Activated T-helper 1 cell treated with anti-CD3 and anti-CD28 coated beads, Interleukin-12 subunit alpha, Interleukin-12 subunit beta, Interleukin-2, Interleukin-4 antibody, amounts not matched to agents 30 ng/mL and 10 ng/mL and 1 ng/mL, durations not matched to agents 14 hours and 24 hours and 36 hours (primary cell): ENCODE data around the gene SDK2. TPM values are rescaled to one million over a fixed set of nuclear protein-coding genes. Genes with fewer than 3 reads are reported as not detected.

Experiments used
- DNase-seq: peaks from one replicate; pipeline ENCODE4 v3.0.0; 2021; ENCODE audit warnings: low spot score
- H3K27ac Mint-ChIP-seq: one replicate; pipeline ENCODE4 v1.8.0; 2021; ENCODE audit warnings: mild to moderate bottlenecking, mixed read lengths
- H3K27me3 Mint-ChIP-seq: one replicate; pipeline ENCODE4 v1.8.0; 2022; ENCODE audit warnings: mild to moderate bottlenecking, moderate library complexity, mixed read lengths; ENCODE audit not compliant: insufficient read depth
- H3K36me3 Mint-ChIP-seq: one replicate; pipeline ENCODE4 v1.8.0; 2021; ENCODE audit warnings: low read depth, mixed read lengths
- H3K4me1 Mint-ChIP-seq: one replicate; pipeline ENCODE4 v1.8.0; 2021; ENCODE audit warnings: low read depth, mixed read lengths
- H3K4me3 Mint-ChIP-seq: one replicate; pipeline ENCODE4 v1.8.0; 2021; ENCODE audit warnings: mild to moderate bottlenecking, moderate library complexity, mixed read lengths
- H3K9me3 Mint-ChIP-seq: one replicate; pipeline ENCODE4 v1.8.0; 2021; ENCODE audit warnings: mixed read lengths
- intact Hi-C: fragments of 100-400 bp; cut with micrococcal nuclease; formaldehyde crosslinking; loops from one replicate; pipeline ENCODE4 v1.15.1; 2024
- total RNA-seq: library from RNA; stranded (reverse); gene quantifications from 2 replicates; pipeline ENCODE4 v1.2.3, GENCODE V29; 2022

SDK2 gene
- total RNA-seq, 1 donor from 2014 or later: 0.44 TPM

- peaks cover 29% of the 10 kb centered on the region for H3K27me3 Mint-ChIP-seq
- DNase-seq: no peak
- H3K27ac Mint-ChIP-seq: no peak overlapping the region
- intact Hi-C loops: no loop called here
- H3K36me3 Mint-ChIP-seq: no peaks in the 10 kb centered on the region
- H3K4me3 Mint-ChIP-seq: no peak overlapping the region
- no peaks in the 10 kb centered on the region for H3K9me3 Mint-ChIP-seq
- peaks cover 9% of the 10 kb centered on the region for H3K4me1 Mint-ChIP-seq
Measured at GRCh38 chr17:73639932-73640331, 4.3 kb downstream of the SDK2 start.

- Mint-ChIP-seq H3K4me1 (peaks cover 9% of the 10 kb centered on the region), H3K4me3 (no peak overlapping the region), H3K27ac (no peak overlapping the region), H3K27me3 (peaks cover 29% of the 10 kb centered on the region), H3K36me3 (no peaks in the 10 kb centered on the region), H3K9me3 (no peaks in the 10 kb centered on the region)
- no peak for DNase-seq
- intact Hi-C loops: no loop called here
Measured at GRCh38 chr17:73639322-73639721, 4.9 kb downstream of the SDK2 start.

- Mint-ChIP-seq H3K4me1 (peaks cover 9% of the 10 kb centered on the region), H3K4me3 (no peak overlapping the region), H3K9me3 (no peaks in the 10 kb centered on the region), H3K27ac (no peak overlapping the region), H3K36me3 (no peaks in the 10 kb centered on the region), H3K27me3 (peaks cover 26% of the 10 kb centered on the region)
- intact Hi-C loops: no loop called here
- DNase-seq: no peak
Measured at GRCh38 chr17:73638556-73638955, 5.7 kb downstream of the SDK2 start.

GRCh38 chr17:73637866-73638265 is 6.4 kb downstream of the SDK2 start:
- peaks cover 25% of the 10 kb centered on the region for H3K27me3 Mint-ChIP-seq
- no peak overlapping the region for H3K27ac Mint-ChIP-seq
- peaks cover 9% of the 10 kb centered on the region for H3K4me1 Mint-ChIP-seq
- no peak overlapping the region for H3K4me3 Mint-ChIP-seq
- no peak for DNase-seq
- H3K36me3 Mint-ChIP-seq: no peaks in the 10 kb centered on the region
- intact Hi-C loops: loop anchor here (1.0 kb wide), 1 partner anchor 43 kb away; no protein-coding TSS in a partner anchor
- H3K9me3 Mint-ChIP-seq: no peaks in the 10 kb centered on the region

GRCh38 chr17:73635101-73635817 is 9.0 kb downstream of the SDK2 start:
- DNase-seq: no peak
- Mint-ChIP-seq H3K27me3 (peaks cover 7% of the 10 kb centered on the region), H3K4me3 (no peak overlapping the region), H3K27ac (no peak overlapping the region), H3K36me3 (no peaks in the 10 kb centered on the region), H3K9me3 (no peaks in the 10 kb centered on the region), H3K4me1 (no peaks in the 10 kb centered on the region)
- intact Hi-C loops: no loop called here

- DNase-seq: no peak
- H3K27ac Mint-ChIP-seq: no peak overlapping the region
- intact Hi-C loops: no loop called here
- H3K36me3 Mint-ChIP-seq: no peaks in the 10 kb centered on the region
- peaks cover 7% of the 10 kb centered on the region for H3K27me3 Mint-ChIP-seq
- H3K9me3 Mint-ChIP-seq: no peaks in the 10 kb centered on the region
- H3K4me1 Mint-ChIP-seq: no peaks in the 10 kb centered on the region
- no peak overlapping the region for H3K4me3 Mint-ChIP-seq
Measured at GRCh38 chr17:73634629-73635028, 9.6 kb downstream of the SDK2 start.

- H3K4me3 Mint-ChIP-seq: no peak overlapping the region
- H3K27me3 Mint-ChIP-seq: peaks cover 7% of the 10 kb centered on the region
- no peak overlapping the region for H3K27ac Mint-ChIP-seq
- no peaks in the 10 kb centered on the region for H3K9me3 Mint-ChIP-seq
- H3K36me3 Mint-ChIP-seq: no peaks in the 10 kb centered on the region
- intact Hi-C loops: no loop called here
- no peaks in the 10 kb centered on the region for H3K4me1 Mint-ChIP-seq
- no peak for DNase-seq
Measured at GRCh38 chr17:73633736-73634135, 10.5 kb downstream of the SDK2 start.

- Mint-ChIP-seq H3K27me3 (peaks cover 7% of the 10 kb centered on the region), H3K9me3 (no peaks in the 10 kb centered on the region), H3K4me3 (no peak overlapping the region), H3K4me1 (no peaks in the 10 kb centered on the region), H3K36me3 (no peaks in the 10 kb centered on the region), H3K27ac (no peak overlapping the region)
- DNase-seq: no peak
- intact Hi-C loops: no loop called here
Measured at GRCh38 chr17:73632513-73632912, 11.7 kb downstream of the SDK2 start.

- H3K9me3 Mint-ChIP-seq: no peaks in the 10 kb centered on the region
- DNase-seq: no peak
- H3K36me3 Mint-ChIP-seq: no peaks in the 10 kb centered on the region
- H3K27ac Mint-ChIP-seq: no peak overlapping the region
- intact Hi-C loops: no loop called here
- no peak overlapping the region for H3K4me3 Mint-ChIP-seq
- no peaks in the 10 kb centered on the region for H3K4me1 Mint-ChIP-seq
- H3K27me3 Mint-ChIP-seq: peaks cover 6% of the 10 kb centered on the region
Measured at GRCh38 chr17:73630965-73631595, 13.2 kb downstream of the SDK2 start.

GRCh38 chr17:73630531-73630930 is 13.7 kb downstream of the SDK2 start:
- no peak overlapping the region for H3K4me3 Mint-ChIP-seq
- H3K36me3 Mint-ChIP-seq: no peaks in the 10 kb centered on the region
- H3K27me3 Mint-ChIP-seq: peaks cover 5% of the 10 kb centered on the region
- intact Hi-C loops: no loop called here
- H3K4me1 Mint-ChIP-seq: no peaks in the 10 kb centered on the region
- H3K27ac Mint-ChIP-seq: no peak overlapping the region
- no peaks in the 10 kb centered on the region for H3K9me3 Mint-ChIP-seq
- DNase-seq: no peak

- no peaks in the 10 kb centered on the region for H3K9me3 Mint-ChIP-seq
- no peak for DNase-seq
- peaks cover 8% of the 10 kb centered on the region for H3K27me3 Mint-ChIP-seq
- H3K4me1 Mint-ChIP-seq: no peaks in the 10 kb centered on the region
- no peak overlapping the region for H3K4me3 Mint-ChIP-seq
- no peak overlapping the region for H3K27ac Mint-ChIP-seq
- intact Hi-C loops: no loop called here
- H3K36me3 Mint-ChIP-seq: no peaks in the 10 kb centered on the region
Measured at GRCh38 chr17:73628642-73629552, 15.3 kb downstream of the SDK2 start.

- Mint-ChIP-seq H3K9me3 (no peaks in the 10 kb centered on the region), H3K27ac (no peak overlapping the region), H3K4me1 (no peaks in the 10 kb centered on the region), H3K27me3 (peaks cover 7% of the 10 kb centered on the region), H3K36me3 (no peaks in the 10 kb centered on the region), H3K4me3 (no peak overlapping the region)
- DNase-seq: no peak
- intact Hi-C loops: no loop called here
Measured at GRCh38 chr17:73625991-73626673, 18.1 kb downstream of the SDK2 start.
